ENCODE data around the gene SIX1. TPM values are rescaled to one million over a fixed set of nuclear protein-coding genes. Genes with fewer than 3 reads are reported as not detected.

The SIX1 gene
- total RNA-seq, 1 experiment from 2014 or later = 7.4 TPM

- no peak for DNase-seq (ENCODE audit: low read depth, low spot score)
- H3K27ac ChIP-seq (ENCODE audit: low read length) = no peak overlapping the region; the same call in 1 of the 2 replicates
- CTCF ChIA-PET = no interaction called here
Observed at GRCh38 chr14:60645126-60645741, 4.0 kb downstream of the SIX1 start.

GRCh38 chr14:60644666-60645065, 4.6 kb downstream of the SIX1 start:
- POLR2A ChIA-PET = interaction anchor here (0.7 kb wide), 1 partner anchor 15 kb away, joined by 3 read pairs; no protein-coding TSS in a partner anchor

More at GRCh38 chr14:60645126-60645741, 4.0 kb downstream of the SIX1 start:
- in situ Hi-C loops (cut with HindIII; ENCODE audit: low pct_unique_long_range_greater_than_20kb, low sequenced_read_pairs) = no loop called here
- intact Hi-C loops (cut with micrococcal nuclease; ENCODE audit: unreplicated experiment) = loop anchor here (5.0 kb wide), 2 partner anchors 77 to 337 kb away; partner anchors contain the start of genes SIX4, SLC38A6 and TRMT5
- Histone ChIP-seq H3K36me3 (ENCODE audit: control insufficient read depth, insufficient read depth, low read length) (no peaks in the 10 kb centered on the region; the same call in 1 of the 2 replicates), H3K9me3 (ENCODE audit: control insufficient read depth, insufficient read depth, low read depth, low read length) (no peaks in the 10 kb centered on the region), H3K27me3 (ENCODE audit: control insufficient read depth, insufficient read depth, low read length) (no peaks in the 10 kb centered on the region), H3K4me1 (ENCODE audit: control insufficient read depth, insufficient read depth, low read length) (peaks cover 13% of the 10 kb centered on the region), H3K4me3 (ENCODE audit: low read depth in 2 of 2, low read length in 2 of 2) (peak overlapping the region in 1 of 2 experiments; percentile 69; a peak in 1 of 4 replicates)
- TF ChIP-seq, protein P1, sequence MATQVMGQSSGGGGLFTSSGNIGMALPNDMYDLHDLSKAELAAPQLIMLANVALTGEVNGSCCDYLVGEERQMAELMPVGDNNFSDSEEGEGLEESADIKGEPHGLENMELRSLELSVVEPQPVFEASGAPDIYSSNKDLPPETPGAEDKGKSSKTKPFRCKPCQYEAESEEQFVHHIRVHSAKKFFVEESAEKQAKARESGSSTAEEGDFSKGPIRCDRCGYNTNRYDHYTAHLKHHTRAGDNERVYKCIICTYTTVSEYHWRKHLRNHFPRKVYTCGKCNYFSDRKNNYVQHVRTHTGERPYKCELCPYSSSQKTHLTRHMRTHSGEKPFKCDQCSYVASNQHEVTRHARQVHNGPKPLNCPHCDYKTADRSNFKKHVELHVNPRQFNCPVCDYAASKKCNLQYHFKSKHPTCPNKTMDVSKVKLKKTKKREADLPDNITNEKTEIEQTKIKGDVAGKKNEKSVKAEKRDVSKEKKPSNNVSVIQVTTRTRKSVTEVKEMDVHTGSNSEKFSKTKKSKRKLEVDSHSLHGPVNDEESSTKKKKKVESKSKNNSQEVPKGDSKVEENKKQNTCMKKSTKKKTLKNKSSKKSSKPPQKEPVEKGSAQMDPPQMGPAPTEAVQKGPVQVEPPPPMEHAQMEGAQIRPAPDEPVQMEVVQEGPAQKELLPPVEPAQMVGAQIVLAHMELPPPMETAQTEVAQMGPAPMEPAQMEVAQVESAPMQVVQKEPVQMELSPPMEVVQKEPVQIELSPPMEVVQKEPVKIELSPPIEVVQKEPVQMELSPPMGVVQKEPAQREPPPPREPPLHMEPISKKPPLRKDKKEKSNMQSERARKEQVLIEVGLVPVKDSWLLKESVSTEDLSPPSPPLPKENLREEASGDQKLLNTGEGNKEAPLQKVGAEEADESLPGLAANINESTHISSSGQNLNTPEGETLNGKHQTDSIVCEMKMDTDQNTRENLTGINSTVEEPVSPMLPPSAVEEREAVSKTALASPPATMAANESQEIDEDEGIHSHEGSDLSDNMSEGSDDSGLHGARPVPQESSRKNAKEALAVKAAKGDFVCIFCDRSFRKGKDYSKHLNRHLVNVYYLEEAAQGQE (IDR thresholded peaks at IDR 0.05; ENCODE audit: insufficient read depth in 1 of 2, low read depth in 2 of 2, low read length in 1 of 2) = no peak
- TF ChIP-seq TCF7L2 (IDR thresholded peaks at IDR 0.05; ENCODE audit: low read depth, low read length) (no peak), POLR2AphosphoS5 (IDR thresholded peaks at IDR 0.05; ENCODE audit: low read depth, low read length) (no peak), CTCF (IDR thresholded peaks at IDR 0.05) (no peak), SIN3A (IDR thresholded peaks at IDR 0.05; ENCODE audit: borderline replicate concordance, insufficient read depth, low read depth, low read length) (no peak)
- no peak for ATAC-seq
- POLR2A ChIA-PET = interaction anchor here (0.7 kb wide), 1 partner anchor 15 kb away, joined by 3 read pairs; no protein-coding TSS in a partner anchor
- BruUV-seq (replicated peaks) = TSS peak; percentile 45

More at GRCh38 chr14:60644666-60645065, 4.6 kb downstream of the SIX1 start:
- in situ Hi-C loops (cut with HindIII; ENCODE audit: low pct_unique_long_range_greater_than_20kb, low sequenced_read_pairs) (no loop called here), intact Hi-C loops (cut with micrococcal nuclease; ENCODE audit: unreplicated experiment) (loop anchor here (5.0 kb wide), 2 partner anchors 78 to 338 kb away; partner anchors contain the start of genes SIX4, SLC38A6 and TRMT5)
- H3K9me3 ChIP-seq (ENCODE audit: control insufficient read depth, insufficient read depth, low read depth, low read length) = no peaks in the 10 kb centered on the region
- no peaks in the 10 kb centered on the region; the same call in 1 of the 2 replicates for H3K36me3 ChIP-seq (ENCODE audit: control insufficient read depth, insufficient read depth, low read length)
- peak overlapping the region in 1 of 2 experiments; percentile 11; a peak in 1 of 4 replicates for H3K4me3 ChIP-seq (ENCODE audit: low read depth in 2 of 2, low read length in 2 of 2)
- no peaks in the 10 kb centered on the region for H3K27me3 ChIP-seq (ENCODE audit: control insufficient read depth, insufficient read depth, low read length)
- TF ChIP-seq SIN3A (IDR thresholded peaks at IDR 0.05; ENCODE audit: borderline replicate concordance, insufficient read depth, low read depth, low read length) (no peak), TCF7L2 (IDR thresholded peaks at IDR 0.05; ENCODE audit: low read depth, low read length) (no peak), CTCF (IDR thresholded peaks at IDR 0.05) (no peak)
- no peak for ATAC-seq
- H3K4me1 ChIP-seq (ENCODE audit: control insufficient read depth, insufficient read depth, low read length) = peaks cover 10% of the 10 kb centered on the region
- H3K27ac ChIP-seq (ENCODE audit: low read length) = no peak overlapping the region
- BruUV-seq (replicated peaks) = no TSS peak
- CTCF ChIA-PET = interaction anchor here (0.9 kb wide), 1 partner anchor 608 kb away, joined by 4 read pairs; no protein-coding TSS in a partner anchor
- DNase-seq (ENCODE audit: low read depth, low spot score) = no peak
